NK-92 (cell line): Measurements from ENCODE around the gene POMGNT2.
"Not testable (repeated sequence)": the region's sequence is repeated elsewhere in the genome, so short reads cannot be mapped to it uniquely, and the experiment has no call there.

ENCODE experiments used
- DNase-seq: peaks from one replicate; lab custom pipeline; 2025; ENCODE audit not compliant: unreplicated experiment; lab: John Stamatoyannopoulos, UW

Gene POMGNT2

GRCh38 chr3:43048470-43048869 is 57.4 kb downstream of the POMGNT2 start:
- DNase-seq, result no peak

- no peak for DNase-seq
Measured at GRCh38 chr3:43046583-43046982, 59.3 kb downstream of the POMGNT2 start.

- DNase-seq, result not testable (repeated sequence)
Measured at GRCh38 chr3:43045079-43045478, 60.8 kb downstream of the POMGNT2 start.

GRCh38 chr3:43043793-43044192 is 62.1 kb downstream of the POMGNT2 start:
- no peak for DNase-seq

- DNase-seq, result no peak
Measured at GRCh38 chr3:43043071-43043766, 62.7 kb downstream of the POMGNT2 start.

- DNase-seq, result no peak
Measured at GRCh38 chr3:43041517-43041916, 64.4 kb downstream of the POMGNT2 start.

- DNase-seq, result no peak
Measured at GRCh38 chr3:43038010-43038409, 67.9 kb downstream of the POMGNT2 start.

GRCh38 chr3:43036621-43037423 is 69.1 kb downstream of the POMGNT2 start:
- no peak for DNase-seq

GRCh38 chr3:43035801-43036365 is 70.0 kb downstream of the POMGNT2 start:
- DNase-seq, result no peak

GRCh38 chr3:43034911-43035310 is 71.0 kb downstream of the POMGNT2 start:
- no peak for DNase-seq

- DNase-seq, result no peak
Measured at GRCh38 chr3:43034200-43034599, 71.7 kb downstream of the POMGNT2 start.

GRCh38 chr3:43032646-43033628 is 72.9 kb downstream of the POMGNT2 start:
- DNase-seq, result no peak

GRCh38 chr3:43031889-43032545 is 73.9 kb downstream of the POMGNT2 start:
- DNase-seq, result no peak

- DNase-seq, result no peak
Measured at GRCh38 chr3:43031485-43031884, 74.4 kb downstream of the POMGNT2 start.

GRCh38 chr3:43030162-43030935 is 75.5 kb downstream of the POMGNT2 start:
- DNase-seq, result no peak
